ENCODE results near the gene C20orf204.

The C20orf204 gene

DNA sequence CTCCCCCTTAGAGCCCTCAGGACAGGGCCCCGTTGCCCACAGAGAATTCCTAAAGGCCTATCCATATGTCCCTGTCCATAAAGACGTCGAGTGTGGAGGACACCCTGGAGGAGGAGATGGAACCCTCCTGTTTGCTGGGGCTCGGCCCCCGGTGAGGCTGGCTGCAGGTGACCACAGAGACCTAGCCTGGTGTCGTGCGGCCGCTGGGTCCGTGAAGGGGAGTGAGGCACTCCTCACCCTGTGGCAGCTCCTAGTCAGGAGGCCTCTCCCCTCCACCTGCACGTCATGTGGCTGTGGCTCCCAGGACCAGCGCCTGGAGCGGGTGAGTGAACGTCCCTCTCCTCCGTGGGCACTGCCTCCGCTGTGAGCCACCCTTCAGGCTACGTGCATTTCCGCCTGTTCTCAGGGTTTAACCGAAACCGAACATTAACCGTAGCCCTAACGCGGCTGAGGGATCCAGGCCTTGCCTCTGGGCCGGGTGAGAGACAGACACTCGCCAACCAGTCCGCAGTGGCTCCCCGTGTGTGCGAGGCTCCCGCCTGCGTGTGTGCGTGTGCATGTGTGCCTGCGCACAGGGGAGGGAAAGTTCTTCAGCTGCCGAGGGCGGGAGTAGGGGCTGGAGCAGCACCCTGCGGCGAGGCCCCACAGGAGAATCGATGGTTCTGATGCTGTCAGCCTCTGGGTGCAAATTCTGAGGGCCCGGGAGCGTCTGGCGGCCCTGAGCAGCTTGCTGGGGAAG lies 21.1 kb downstream of the C20orf204 start:
- DNase-seq: no peak

DNA sequence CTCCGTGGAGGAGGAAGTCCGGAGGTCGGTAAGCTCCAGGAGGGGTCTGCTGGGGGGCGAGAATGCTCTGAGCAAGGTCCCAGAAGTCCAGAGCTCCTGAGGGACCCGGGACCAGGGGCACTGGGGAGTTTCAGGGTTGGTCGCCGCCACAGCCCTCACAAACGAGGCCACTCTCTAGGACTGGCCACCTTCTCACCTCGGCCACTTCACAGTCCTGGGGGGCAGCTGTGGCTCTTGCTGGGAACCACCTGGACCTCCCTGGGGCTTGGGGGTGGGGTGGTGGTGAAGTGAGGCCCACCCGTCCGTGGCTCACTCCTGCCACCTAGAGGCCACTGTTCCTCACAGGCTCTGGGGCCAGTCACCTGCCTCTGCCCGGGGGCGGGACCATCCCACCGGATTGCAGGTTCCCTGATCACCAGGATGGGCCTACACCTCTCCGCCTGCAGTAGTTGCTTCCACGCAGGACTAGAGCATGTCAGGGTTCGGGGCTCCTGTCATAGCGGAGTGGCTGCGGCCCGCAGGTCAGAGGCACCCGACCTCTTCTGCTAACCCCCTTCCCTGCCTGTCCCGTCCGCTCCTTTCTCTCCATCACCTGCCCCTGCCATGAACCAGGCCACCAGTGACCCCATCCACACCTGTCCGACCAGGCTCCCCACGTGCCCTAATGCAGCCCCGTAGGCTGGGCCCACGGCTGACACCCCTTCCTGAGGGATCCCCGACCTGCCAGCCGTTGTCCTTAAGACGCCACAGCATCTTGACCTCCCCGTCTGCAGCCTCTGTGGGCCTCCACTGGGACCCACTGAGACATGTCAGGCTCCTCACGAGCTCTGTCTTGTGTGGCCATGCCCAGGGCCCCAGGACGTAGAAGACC lies 21.9 kb downstream of the C20orf204 start:
- DNase-seq: peak; percentile 81

DNA sequence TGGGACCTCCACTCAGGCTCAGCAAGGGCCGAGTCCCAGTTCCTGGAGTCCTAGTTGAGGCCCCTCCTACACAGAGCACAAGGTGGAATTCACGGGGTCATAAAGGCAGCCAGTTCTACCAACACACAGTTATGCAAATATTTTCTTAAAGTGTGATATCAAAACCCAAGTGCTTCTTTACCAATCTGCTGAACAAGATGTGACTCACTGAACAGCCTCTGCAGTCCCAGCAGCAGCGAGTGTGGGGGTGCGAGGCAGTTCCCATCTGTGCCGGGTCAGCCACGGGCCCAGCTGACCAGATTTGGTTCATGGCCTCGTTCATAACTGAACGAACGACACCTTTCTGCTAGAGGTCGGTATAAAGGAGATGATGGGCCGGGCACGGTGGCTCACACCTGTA lies 22.6 kb downstream of the C20orf204 start:
- no peak for DNase-seq

DNA sequence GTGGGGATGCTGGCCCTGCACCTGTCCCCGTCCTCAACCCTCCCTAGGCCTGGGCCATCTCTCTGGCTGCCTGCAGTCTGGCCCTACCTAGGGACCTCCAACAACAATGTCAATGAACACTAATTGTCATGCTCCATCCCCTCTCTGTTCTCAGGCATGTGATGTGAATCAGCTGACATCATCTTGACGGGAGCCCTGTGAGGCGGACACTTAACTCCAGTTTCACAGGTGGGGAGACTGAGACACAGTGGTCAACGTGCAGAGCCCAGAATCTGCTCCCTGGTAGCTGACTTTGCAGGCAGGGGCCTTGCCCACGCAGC lies 26.3 kb downstream of the C20orf204 start:
- no peak for DNase-seq

DNA sequence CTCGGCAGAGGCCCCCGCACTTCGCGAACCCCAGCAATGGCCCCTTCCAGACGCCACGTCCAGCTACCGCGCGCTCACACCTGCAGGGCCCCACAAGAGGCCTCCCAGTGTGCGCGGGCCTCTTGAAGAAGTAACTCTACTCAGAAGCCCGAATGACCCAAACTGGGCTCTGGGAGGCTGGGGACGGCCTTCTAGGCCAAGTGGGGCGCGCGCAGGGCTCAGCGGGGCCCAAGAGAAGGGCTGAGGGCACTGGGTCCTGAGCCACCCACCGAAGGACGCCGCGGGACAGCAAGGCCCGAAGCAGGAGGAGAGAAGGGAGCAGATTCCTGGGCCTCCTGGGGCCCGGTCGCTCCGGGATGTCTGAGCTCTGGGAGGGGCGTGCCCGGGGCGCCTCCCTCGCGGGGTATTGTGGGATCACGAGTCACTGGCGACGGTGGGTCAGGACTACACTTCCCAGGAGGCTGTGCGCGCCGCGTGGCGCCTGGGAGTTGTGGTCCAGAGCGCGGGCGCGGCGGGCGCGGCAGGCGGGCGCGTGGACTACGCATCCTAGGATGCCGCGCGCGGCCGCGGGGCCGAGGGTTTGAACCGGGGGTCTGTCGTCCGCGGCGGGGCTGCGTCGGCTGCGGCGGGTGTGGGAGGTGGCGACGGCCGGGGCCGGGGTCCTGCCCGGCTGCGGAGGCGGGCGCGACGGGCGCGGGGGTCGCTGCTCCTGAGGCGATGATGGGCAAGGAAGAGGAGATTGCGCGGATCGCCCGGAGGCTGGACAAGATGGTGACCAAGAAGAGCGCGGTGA lies 26.8 kb downstream of the C20orf204 start, which contains the start of gene TCEA2:
Gene TCEA2 (plus strand): TSS at position 603 of the 793 bp plus-strand sequence. CDS start 115 bp downstream, at position 718.
- peak; percentile 94 for DNase-seq

DNA sequence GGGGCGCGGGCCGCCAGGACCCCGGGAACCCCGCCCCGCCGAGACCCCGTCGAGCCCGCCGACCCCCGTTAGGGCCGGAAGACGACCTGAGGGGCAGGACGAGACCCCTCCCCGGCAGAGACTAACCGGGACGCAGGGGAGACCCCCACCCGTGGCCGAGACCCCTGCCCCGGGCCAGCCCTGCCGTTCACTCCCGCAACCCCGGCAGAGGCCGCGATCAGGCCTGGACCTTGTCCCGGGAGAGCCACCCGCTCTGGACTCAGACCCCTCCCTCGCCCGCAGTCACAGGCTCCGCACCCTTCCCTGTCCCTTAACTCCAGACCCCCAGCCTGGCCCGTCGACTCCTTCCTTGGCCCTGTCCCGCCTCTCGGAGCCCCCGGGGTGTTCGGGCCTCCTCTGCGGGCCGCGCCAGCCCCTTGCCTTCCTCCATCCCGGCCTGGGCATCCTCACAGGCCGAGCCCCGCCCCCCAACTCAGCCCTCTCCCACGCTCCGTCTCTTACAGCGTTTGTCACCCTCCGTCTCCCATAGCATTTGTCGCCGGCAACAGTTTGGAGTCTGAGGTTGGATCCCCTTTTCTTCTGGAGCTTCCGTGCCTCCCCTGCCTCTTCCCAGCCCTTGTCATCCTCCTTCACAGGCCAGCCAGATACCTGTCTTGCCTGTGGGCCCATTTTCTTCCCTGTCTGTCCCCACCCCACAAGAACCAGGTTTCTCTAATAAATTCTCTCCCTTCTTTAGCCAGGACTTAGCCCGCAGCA lies 27.6 kb downstream of the C20orf204 start:
- no peak for DNase-seq

DNA sequence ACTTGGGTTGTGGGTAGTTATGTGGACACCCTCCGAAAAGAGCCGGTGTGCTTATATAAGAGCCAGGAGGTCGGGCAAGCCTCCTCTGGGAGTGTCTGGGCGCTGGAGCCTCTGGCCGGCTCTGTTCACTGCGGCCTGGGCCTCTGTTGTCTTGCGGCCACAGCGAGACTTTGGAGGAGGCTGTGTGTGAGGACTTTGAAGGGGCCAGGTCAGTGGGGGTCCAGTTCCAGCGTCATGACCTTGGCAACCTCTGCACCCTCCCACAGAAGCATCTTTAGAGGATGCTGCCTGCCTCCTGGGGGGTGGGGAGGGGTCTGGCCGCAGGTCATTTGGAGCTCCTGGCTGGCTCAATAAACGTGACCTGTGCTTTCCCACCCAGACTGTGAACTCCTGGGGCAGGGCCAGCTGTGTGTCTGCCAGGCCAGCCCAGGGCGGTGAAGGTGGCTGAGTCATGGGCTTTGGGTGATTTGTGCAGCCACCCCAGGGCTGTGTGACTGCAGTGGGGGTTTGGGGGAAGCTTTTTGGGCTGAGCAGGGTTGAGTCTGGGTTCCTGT lies 28.2 kb downstream of the C20orf204 start:
- no peak for DNase-seq

DNA sequence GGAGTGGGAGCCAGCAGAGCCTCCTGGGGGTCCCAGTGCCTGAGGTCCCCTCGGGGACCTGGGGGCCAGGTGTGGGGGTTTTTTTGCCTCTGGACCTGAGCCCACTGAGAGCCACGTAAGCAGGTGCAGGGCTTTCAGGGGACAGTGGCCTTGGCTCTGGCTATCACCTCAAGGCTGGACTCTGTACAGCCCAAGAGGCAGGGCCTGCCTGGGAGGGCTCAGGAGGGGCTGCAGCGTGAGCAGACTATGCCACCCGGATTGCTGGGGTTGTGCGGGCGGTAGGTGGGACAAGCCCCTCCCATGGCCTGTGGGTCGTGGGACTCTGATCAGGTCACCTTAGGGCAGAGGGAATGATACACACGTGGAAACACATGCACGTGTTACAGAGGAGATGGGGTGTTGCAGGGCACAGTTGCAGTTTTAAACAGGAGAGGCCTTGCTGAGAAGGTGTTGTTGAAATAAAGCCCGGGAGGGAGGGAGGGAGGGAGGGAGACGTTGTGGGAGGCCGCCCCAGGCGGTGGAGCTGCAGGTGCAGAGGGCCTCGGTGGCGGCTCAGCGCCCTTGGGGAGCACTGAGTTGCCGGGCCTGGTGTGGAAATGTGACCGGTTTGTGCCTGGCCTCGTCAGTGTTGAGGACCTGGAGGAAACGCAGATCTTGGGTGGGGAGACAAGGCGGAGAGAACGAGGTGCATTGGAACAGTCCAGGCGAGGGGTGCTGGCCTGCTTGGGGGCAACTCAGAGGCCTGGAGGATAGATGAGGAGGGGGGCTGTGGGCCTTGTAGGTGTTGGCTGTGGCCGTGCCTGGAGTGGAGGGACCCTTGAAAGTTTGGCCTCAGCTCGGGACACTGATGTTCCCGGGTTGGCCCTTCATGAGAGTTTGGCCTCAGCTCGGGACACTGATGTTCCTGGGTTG lies 29.3 kb downstream of the C20orf204 start:
- no peak for DNase-seq

DNA sequence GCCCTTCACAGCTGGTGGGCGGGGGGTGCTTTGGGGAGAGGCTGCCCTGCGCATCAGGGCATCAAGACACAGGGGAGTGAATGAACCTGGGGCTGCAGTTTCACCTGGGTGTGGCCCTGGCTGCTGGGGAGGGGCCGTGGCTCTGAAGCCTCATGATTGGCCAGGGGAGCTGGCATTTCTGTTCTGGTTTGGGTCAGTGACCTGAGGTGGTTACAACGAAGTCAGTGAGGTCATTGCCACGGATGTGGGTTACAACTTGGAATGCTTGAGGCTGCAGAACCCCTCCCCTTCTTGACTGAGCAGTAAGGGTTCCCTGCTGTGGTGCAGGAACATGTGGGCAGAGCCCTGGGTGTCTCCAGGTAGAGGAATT lies 30.0 kb downstream of the C20orf204 start:
- peak; percentile 39 for DNase-seq

DNA sequence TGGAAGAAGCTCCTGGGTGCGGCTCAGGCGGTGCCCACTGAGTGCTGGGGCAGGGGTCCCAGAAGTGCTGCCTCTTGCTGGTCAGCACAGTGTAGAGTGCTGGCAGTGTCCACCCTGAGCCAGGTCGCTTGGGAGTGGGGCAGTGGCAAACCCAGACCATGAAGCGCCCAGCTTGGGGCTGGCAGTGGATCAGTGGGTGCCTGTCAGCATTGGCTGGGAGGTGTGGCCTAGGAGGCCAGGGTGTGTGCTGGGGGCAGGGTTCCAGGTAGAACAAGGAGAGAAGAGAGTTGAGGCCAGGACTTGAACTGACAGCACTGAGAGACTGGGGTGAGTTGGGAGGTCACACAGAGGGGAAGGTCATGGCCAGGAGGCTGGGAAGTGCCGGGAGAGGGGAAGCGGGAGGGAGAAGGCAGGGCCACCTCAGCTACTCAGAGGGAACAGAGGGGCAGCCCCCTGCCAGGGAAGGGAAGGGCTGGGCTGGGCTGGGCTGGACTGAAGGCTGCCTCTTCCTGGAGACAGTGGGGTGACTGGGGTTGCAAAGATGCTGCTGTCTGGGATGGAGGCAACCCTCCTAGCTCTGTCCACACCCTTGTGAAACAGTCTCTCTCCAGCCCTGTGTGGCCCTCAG lies 31.1 kb downstream of the C20orf204 start:
- no peak for DNase-seq

DNA sequence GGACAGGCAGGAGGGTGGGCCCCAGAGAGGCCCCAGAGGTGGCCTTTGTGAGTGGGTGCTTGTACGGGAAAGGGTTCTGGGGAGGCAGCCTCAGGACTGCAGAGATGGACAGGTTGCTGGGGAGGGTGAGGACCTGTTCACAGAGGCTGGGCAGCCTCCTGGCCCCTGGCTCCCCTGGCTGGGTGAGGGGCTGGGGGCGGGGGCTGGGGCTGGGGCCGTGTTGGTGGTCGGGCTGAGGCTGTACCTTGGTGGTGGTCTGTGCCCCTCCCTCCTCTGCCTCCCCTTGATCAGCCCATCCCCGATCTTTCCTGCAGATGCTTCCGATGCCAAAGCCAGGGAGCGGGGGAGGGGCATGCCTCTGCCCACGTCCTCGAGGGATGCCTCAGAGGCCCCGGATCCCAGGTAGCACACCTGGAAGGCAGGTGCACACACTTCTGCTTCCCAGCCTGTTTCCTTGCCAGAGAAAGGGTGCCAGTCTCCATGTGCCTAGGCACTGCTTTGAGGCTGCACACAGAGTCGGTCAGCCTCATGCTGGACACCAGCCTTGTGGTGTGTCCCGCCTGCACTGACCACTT lies 31.8 kb downstream of the C20orf204 start:
- DNase-seq: no peak

DNA sequence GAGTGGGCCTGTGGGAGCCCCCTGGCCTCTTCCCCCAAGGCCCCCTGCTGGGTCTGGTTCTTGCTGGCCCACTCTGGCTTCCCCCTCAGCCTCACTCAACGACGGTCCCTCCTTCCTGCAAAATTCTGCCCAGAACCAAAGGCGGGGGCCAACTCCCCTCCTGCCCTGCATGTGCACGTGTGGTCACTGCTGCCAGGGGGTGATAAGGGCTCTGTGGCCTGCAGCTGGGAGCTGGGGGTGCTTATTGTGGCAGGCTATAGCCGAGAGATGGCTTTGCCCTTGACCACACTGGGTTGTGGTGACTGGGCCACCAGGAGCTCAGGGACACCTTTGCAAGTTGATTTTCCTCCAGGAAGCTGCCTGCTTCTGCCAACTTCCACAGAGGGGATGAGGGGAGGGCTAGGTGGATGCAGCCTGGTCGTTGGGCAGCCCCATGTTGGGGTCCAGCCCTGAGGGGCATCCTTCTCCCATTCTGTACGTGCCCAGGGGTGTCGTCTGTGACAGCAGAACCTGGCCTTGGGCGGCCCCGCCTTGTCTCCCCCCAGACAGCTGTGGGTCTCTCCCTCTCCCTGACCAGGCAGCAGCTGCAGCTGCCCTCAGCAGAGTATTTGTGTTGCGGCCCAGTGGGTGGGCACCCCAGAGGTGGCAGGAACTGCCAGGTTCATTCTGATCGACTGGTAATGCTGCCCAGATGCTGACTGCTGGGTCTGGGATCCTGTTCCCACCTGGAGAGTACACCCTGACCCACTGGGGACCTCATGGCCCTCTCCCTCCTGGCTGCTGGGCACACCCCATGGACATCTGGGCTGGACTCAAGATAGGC lies 32.6 kb downstream of the C20orf204 start:
- no peak for DNase-seq

DNA sequence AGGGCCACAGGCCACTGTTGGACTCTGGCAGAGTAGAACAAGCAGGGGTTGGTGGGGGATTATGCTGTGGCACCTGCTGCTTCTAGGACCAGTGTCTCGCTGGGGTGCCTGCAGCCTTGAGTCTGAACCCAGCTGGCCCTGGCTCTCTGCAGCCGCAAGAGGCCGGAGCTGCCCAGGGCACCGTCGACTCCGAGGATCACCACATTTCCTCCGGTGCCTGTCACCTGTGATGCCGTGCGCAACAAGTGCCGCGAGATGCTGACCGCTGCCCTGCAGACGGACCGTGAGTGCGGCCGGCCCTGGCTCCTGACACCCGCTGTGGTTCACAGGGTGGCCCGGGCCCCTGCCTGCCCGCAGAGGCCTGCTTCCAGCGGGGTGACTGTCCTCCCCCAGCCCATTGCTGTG lies 33.2 kb downstream of the C20orf204 start:
- no peak for DNase-seq

DNA sequence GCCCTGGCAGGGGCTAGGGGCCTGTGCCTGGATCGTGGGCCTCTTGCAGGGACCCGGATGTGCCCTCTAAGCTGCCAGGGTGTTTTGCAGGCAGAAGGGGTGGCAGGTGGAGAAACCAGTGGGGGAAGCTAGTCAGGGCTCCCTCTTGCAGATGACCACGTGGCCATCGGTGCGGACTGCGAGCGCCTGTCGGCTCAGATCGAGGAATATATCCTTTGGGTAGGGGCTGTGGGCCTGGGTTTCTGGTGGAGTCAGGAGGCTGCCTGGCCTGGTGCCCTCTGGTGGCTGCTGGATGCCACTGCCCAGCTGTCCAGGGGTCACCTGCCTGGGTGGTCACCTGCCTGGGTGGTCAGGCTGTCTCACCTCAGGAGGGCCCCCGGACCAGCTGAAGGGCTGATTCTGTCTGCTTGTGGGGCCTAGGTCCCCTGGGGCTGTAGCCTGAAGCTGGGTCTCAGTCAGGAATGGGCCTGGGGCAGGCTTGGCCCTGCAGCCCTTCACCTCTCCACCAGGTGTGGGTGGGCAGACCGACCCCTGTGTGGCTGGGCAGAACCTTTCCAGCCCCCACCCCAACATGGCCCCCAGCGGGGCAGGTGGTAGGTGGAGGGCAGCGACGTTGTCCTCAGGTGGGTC lies 33.7 kb downstream of the C20orf204 start:
- DNase-seq: no peak

DNA sequence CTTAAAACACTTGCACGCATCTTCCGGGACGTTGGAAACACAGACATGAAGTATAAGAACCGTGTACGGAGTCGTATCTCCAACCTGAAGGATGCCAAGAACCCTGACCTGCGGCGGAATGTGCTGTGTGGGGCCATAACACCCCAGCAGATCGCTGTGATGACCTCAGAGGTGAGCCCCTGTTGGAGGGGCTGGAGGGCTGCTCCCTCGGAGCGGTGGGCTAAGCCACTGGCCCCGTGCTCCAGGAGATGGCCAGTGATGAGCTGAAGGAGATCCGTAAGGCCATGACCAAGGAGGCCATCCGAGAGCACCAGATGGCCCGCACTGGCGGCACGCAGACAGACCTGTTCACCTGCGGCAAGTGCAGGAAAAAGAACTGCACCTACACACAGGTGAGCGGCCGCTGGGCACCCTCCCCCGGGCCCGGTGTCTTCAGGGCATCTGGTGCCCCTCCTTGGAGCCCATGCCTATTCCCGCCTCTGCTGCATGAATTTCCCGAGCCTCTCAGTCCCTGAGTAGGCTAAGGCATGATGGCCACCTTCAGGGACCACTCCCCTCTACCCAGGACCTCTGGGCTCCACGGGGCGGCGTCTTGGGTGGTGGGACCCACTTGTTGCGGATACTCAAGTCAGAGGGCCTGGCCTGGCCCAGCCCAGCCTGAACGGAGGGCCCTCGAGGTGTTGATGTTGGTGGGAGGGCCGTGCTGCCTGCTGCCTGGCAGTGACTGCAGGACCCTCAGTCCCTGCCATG lies 34.4 kb downstream of the C20orf204 start:
- DNase-seq: no peak

DNA sequence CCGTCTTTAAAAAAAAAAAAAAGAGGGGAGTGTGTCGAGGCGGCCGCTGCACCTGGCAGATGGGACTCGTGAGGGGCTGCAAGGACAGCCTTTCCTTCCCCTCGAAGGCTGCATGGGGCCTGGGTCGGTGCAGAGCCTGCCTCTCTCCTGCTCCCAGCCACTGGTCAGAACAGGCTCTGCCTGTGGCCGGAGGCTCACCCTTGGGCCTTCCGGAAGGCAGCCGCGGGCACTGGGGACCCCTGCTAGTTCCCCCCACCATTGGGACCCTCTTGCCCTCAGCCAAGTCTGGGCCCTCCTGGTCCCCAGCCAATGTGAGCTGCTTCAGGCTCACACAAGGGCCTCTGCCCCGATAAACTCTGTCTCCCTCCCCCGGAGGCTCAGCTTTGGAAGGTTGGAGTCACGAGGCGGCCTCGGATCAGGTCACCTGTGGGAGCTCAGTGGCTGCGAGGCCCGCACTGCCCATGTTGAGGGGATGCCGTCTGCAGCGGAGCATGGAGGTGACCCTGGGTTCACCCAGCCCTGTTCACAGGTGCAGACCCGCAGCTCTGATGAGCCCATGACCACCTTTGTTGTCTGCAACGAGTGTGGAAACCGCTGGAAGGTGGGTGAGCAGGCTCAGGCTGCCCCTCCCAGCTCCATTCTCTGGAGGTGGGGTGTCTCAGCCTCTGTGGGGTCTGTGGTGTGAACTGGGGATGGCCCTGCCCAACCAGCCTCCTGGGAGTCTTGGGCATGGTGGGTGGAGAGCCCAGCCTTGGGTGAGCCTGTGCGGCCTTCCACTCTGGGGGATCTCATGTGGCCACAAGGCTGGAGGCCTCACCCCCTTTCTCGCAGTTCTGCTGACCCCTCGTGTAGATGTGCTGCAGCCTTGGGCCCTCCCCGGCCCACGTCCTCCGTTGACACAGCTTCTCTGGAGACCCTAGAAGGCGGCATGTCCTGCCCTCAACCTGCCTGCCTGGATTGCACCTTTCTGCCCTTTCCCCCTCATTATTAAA lies 35.7 kb downstream of the C20orf204 start:
- no peak for DNase-seq

DNA sequence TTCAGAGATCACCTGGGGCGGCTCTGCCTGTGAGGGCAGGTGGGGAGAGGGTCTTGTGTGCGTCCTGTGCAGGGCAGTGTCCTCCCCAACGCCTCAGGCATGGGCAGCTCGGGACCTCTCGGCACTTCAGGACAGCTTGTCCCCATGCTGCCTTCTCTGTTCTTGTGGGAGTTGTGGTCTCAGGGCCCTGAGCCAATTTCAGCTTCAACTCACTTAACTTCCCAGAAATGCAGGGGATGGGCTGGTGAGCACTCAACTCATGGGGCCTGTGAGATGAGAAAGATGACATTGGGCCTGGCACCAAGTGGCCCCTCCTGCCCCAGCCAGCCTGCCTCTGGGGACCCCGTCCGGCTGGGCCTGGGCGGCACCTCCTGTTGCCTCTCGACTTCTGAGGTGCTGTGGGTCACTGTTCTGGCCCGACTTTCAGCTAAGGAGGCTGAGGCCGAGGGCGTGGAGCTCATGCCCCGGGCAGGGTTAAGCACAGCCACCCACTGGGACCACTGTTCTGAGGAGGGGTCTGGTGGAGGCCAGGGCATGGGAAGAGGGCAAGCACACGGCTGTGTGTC lies 36.6 kb downstream of the C20orf204 start:
- no peak for DNase-seq

Measured in activated CD4-positive, alpha-beta T cell treated with anti-CD3 and anti-CD28 coated beads, Interleukin-2, amount 50 U/mL, for 1 hour (primary cell).